HepG2 (cell line): Measurements from ENCODE around the gene NLGN2. TPM values are rescaled to one million over a fixed set of nuclear protein-coding genes. Genes with fewer than 3 reads are reported as not detected.

Experiments used
- ARID2 ChIP-seq: sonication (generic); formaldehyde crosslinking; IDR thresholded peaks from 2 replicates; pipeline ENCODE4 v1.8.1; 2022; ENCODE audit warnings: mild to moderate bottlenecking, missing genetic modification reagents, borderline replicate concordance
- GABPB1 ChIP-seq: IDR thresholded peaks from 2 replicates; pipeline ENCODE4 v1.6.1; 2016; ENCODE audit warnings: mild to moderate bottlenecking, missing genetic modification reagents, moderate library complexity, missing compliant biosample characterization
- MIXL1 ChIP-seq: IDR thresholded peaks from 2 replicates; pipeline ENCODE4 v1.6.1; 2016
- MLLT10 ChIP-seq: sonication (generic); formaldehyde crosslinking; IDR thresholded peaks from 2 replicates; pipeline ENCODE4 v1.4.0; 2020; ENCODE audit warnings: missing genetic modification reagents
- PHF20 ChIP-seq: sonication (generic); formaldehyde crosslinking; IDR thresholded peaks from 2 replicates; pipeline ENCODE4 v1.5.0; 2020; ENCODE audit warnings: mild to moderate bottlenecking, missing genetic modification reagents
- SMAD3 ChIP-seq: sonication (generic); formaldehyde crosslinking; IDR thresholded peaks from 2 replicates; pipeline ENCODE4 v1.4.0; 2020; ENCODE audit warnings: missing genetic modification reagents
- SRSF1 ChIP-seq: fragments of 200-400 bp; formaldehyde crosslinking; optimal IDR thresholded peaks from 2 replicates; pipeline ENCODE3; 2017; ENCODE audit warnings: mild to moderate bottlenecking, low read depth, low read length, moderate library complexity
- ZNF180 ChIP-seq: sonication (generic); formaldehyde crosslinking; IDR thresholded peaks from 2 replicates; pipeline ENCODE4 v1.4.0; 2020; ENCODE audit warnings: low read depth, missing genetic modification reagents, borderline replicate concordance
- ZNF224 ChIP-seq: sonication (generic); formaldehyde crosslinking; IDR thresholded peaks from 2 replicates; pipeline ENCODE4 v1.5.0; 2020; ENCODE audit warnings: mild to moderate bottlenecking, missing genetic modification reagents
- ZNF264 ChIP-seq: sonication (generic); formaldehyde crosslinking; IDR thresholded peaks from 2 replicates; pipeline ENCODE4 v1.4.0; 2020; ENCODE audit warnings: missing genetic modification reagents
- ZNF44 ChIP-seq: sonication (generic); formaldehyde crosslinking; IDR thresholded peaks from 2 replicates; pipeline ENCODE4 v1.5.1; 2020; ENCODE audit warnings: mild to moderate bottlenecking, missing genetic modification reagents
- ZNF543 ChIP-seq: sonication (generic); formaldehyde crosslinking; IDR thresholded peaks from 2 replicates; pipeline ENCODE4 v1.4.0; 2020; ENCODE audit warnings: mild to moderate bottlenecking, missing genetic modification reagents
- ZNF550 ChIP-seq: sonication (generic); formaldehyde crosslinking; IDR thresholded peaks from 2 replicates; pipeline ENCODE4 v1.4.0; 2020; ENCODE audit warnings: mild to moderate bottlenecking, missing genetic modification reagents, borderline replicate concordance
- ZNF572 ChIP-seq: sonication (generic); formaldehyde crosslinking; IDR thresholded peaks from 2 replicates; pipeline ENCODE4 v1.5.1; 2020; ENCODE audit warnings: mild to moderate bottlenecking, missing genetic modification reagents
- polyA plus RNA-seq, 8 experiments: library from polyadenylated mRNA; depleted of rRNA in 3 of 8; stranded (reverse) in 7 of 8; unstranded in 1 of 8; fragments of >200 nt; fragmentation: Illumina TruSeq in 4 of 8; extraction: Trizol in 4 of 8; gene quantifications; 2 replicates each; pipeline versions ENCODE4 v1.2.1 to v1.2.3, GENCODE V29; 2011 to 2016; ENCODE audit warnings: low read depth in 4 of 8, missing spikeins in 1 of 8, mixed read lengths in 1 of 8; ENCODE audit not compliant: insufficient read depth in 1 of 8
- total RNA-seq, 5 experiments: library from RNA; depleted of rRNA; stranded (reverse); fragments of >200 nt; fragmentation: Illumina TruSeq; extraction: Trizol; gene quantifications; 2 replicates each; pipeline ENCODE4 v1.2.3, GENCODE V29; 2016; ENCODE audit warnings: low read depth in 1 of 5
- TF ChIP-seq, protein P1 (sequence below): sonication (generic); formaldehyde crosslinking; IDR thresholded peaks from 2 replicates; pipeline ENCODE4 v1.4.0; 2020; ENCODE audit warnings: missing genetic modification reagents

NLGN2 gene
- total and polyA plus RNA-seq, 2 of the 13 experiments (the other 11 are each of a cell fraction or from before 2014, with no cell fraction given): 1.9 to 11.0 TPM

DNA sequence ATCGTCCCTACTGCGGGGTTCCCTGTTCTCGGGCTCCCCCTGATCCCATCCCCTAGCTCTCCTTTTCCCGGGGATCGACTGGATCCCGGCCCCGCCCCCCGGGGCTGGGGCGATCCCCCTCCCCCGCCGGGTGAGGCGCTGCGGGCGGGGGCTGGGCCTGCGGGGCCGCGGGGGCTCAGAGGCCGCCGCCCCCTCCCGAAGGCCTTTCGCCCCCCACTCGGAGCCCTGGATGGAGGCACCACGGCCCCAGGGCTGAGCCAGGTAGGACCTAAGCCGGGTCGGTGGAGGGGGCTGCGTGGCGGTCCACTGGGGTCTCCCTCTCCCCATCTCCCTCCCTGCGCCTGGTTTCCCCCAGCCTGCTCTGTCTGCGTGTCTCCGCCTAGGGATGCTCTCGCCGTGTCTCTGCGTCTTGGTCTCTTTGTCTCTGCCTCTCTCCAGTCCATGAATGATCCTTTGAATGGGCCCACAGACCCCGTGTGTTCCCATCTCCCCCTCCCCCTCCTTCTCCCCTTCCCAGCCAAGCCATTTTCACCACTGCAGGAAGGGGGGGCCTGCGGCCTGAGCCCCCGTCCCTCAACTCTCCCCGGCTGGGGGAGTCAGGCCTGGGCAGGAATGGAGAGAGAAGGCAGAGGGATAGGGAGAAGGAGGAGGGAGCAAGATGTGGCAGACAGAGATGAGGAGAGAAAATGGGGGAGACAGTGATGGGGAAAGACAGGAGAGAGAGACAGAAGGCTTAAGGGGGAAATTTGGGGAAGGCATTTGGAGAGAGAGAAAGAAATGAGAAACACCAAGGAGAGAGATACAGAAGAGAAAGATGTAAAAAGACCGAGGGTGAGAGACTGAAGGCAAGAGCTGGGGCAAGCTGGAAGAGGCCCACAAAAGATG, 2.1 kb upstream of the NLGN2 start (continued):
- TF ChIP-seq, protein P1, sequence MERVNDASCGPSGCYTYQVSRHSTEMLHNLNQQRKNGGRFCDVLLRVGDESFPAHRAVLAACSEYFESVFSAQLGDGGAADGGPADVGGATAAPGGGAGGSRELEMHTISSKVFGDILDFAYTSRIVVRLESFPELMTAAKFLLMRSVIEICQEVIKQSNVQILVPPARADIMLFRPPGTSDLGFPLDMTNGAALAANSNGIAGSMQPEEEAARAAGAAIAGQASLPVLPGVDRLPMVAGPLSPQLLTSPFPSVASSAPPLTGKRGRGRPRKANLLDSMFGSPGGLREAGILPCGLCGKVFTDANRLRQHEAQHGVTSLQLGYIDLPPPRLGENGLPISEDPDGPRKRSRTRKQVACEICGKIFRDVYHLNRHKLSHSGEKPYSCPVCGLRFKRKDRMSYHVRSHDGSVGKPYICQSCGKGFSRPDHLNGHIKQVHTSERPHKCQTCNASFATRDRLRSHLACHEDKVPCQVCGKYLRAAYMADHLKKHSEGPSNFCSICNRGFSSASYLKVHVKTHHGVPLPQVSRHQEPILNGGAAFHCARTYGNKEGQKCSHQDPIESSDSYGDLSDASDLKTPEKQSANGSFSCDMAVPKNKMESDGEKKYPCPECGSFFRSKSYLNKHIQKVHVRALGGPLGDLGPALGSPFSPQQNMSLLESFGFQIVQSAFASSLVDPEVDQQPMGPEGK: peak; percentile 42
- no peak for TF ChIP-seq ZNF550 (CRISPR knock-in tag)
- no peak for TF ChIP-seq ZNF224 (CRISPR knock-in tag)
- TF ChIP-seq ZNF264 (CRISPR knock-in tag): no peak
- TF ChIP-seq GABPB1: peak; percentile 13; the same call in 1 of the 2 replicates
- no peak for TF ChIP-seq ARID2 (CRISPR knock-in tag)
- no peak for TF ChIP-seq ZNF180 (CRISPR knock-in tag)
- no peak for TF ChIP-seq ZNF572 (CRISPR knock-in tag)
- TF ChIP-seq PHF20 (CRISPR knock-in tag): no peak
- no peak for TF ChIP-seq MIXL1
- peak; percentile 33 for TF ChIP-seq SRSF1
- TF ChIP-seq ZNF543: 0 out of 2 replicates have a peak, but pooled peaks have one; percentile 44
- TF ChIP-seq SMAD3 (CRISPR knock-in tag): no peak
- no peak for TF ChIP-seq ZNF44 (CRISPR knock-in tag)
- no peak for TF ChIP-seq MLLT10 (CRISPR knock-in tag)
